ENCODE data around the gene KRT40. TPM values are rescaled to one million over a fixed set of nuclear protein-coding genes. Genes with fewer than 3 reads are reported as not detected.

KRT40 gene
- total and polyA plus RNA-seq, 12 donors = not detected

- H3K27me3 ChIP-seq = peaks cover 5% of the 10 kb centered on the region
- DNase-seq = no peak
- H3K9me3 ChIP-seq (replicated peaks in 1 of 3) = no peaks in the 10 kb centered on the region
- no peak overlapping the region for H3K27ac ChIP-seq
- TF ChIP-seq POLR2A (IDR thresholded peaks at IDR 0.05) = no peak
- no peak for TF ChIP-seq CTCF (IDR thresholded peaks at IDR 0.05)
- intact Hi-C loops (cut with DNase I) = no loop called here
- H3K4me3 ChIP-seq = no peak overlapping the region
- no peaks in the 10 kb centered on the region for H3K4me1 ChIP-seq (replicated peaks in 1 of 2)
- no peaks in the 10 kb centered on the region for H3K36me3 ChIP-seq (replicated peaks in 1 of 2)
- WGBS, 4 donors = 81 to 86% (median 83%) methylated on average over 4 of the region's 4 CpGs
Measured at GRCh38 chr17:40996829-40997228, 12.7 kb upstream of the KRT40 start.

GRCh38 chr17:40995116-40995515 is 11.0 kb upstream of the KRT40 start:
- Histone ChIP-seq H3K36me3 (replicated peaks in 1 of 2) (no peaks in the 10 kb centered on the region), H3K4me3 (no peak overlapping the region), H3K27me3 (peaks cover 5% of the 10 kb centered on the region), H3K4me1 (replicated peaks in 1 of 2) (no peaks in the 10 kb centered on the region), H3K9me3 (replicated peaks in 1 of 3) (no peaks in the 10 kb centered on the region), H3K27ac (no peak overlapping the region)
- intact Hi-C loops (cut with DNase I) = no loop called here
- no peak for DNase-seq
- WGBS, 4 donors = 55 to 79% (median 64%) methylated on average over 1 of the region's 1 CpG
- no peak for TF ChIP-seq POLR2A (IDR thresholded peaks at IDR 0.05)
- TF ChIP-seq CTCF (IDR thresholded peaks at IDR 0.05) = no peak

GRCh38 chr17:40993839-40994238 is 9.7 kb upstream of the KRT40 start, which contains the start of gene KRTAP3-3:
TSS of gene KRTAP3-3 (minus strand) at chr17:40994164. CDS start at chr17:40994097, 67 bp downstream.
- H3K27ac ChIP-seq = no peak within 1 kb of the TSS
- TF ChIP-seq POLR2A (IDR thresholded peaks at IDR 0.05) (no peak), CTCF (IDR thresholded peaks at IDR 0.05) (no peak)
- peaks cover 5% of the 10 kb centered on the region for H3K27me3 ChIP-seq
- DNase-seq = no peak
- intact Hi-C loops (cut with DNase I) = no loop called here
- no peak within 1 kb of the TSS for H3K4me3 ChIP-seq
- H3K4me1 ChIP-seq (replicated peaks in 1 of 2) = no peaks in the 10 kb centered on the region
- 45 to 75% (median 59%) methylated on average over 4 of the region's 4 CpGs; no CpG with 5 or more reads in 1 of the 4 donors for WGBS, 4 donors
- no peaks in the 10 kb centered on the region for H3K36me3 ChIP-seq (replicated peaks in 1 of 2)
- H3K9me3 ChIP-seq (replicated peaks in 1 of 3) = no peaks in the 10 kb centered on the region

GRCh38 chr17:40993084-40993483 is 9.0 kb upstream of the KRT40 start:
- intact Hi-C loops (cut with DNase I) = no loop called here
- Histone ChIP-seq H3K36me3 (replicated peaks in 1 of 2) (no peaks in the 10 kb centered on the region), H3K4me3 (no peak overlapping the region), H3K27ac (no peak overlapping the region), H3K9me3 (replicated peaks in 1 of 3) (no peaks in the 10 kb centered on the region), H3K27me3 (peaks cover 5% of the 10 kb centered on the region), H3K4me1 (replicated peaks in 1 of 2) (no peaks in the 10 kb centered on the region)
- WGBS, 4 donors = 82 to 90% (median 86%) methylated on average over 2 of the region's 2 CpGs
- DNase-seq = no peak
- TF ChIP-seq POLR2A (IDR thresholded peaks at IDR 0.05) (no peak), CTCF (IDR thresholded peaks at IDR 0.05) (no peak)

Measured in adrenal gland (tissue), 12 donors.